Breast epithelium (tissue), 4 donors: ENCODE data around the gene ZNF669. TPM values are rescaled to one million over a fixed set of nuclear protein-coding genes. Genes with fewer than 3 reads are reported as not detected.

Experiments used
- DNase-seq, 2 donors: peaks; one replicate each; pipeline ENCODE4 v3.0.0-alpha.2; 2019; ENCODE audit warnings: low spot score in 2 of 2
- H3K27ac ChIP-seq, 2 donors: fragments of 200-600 bp; sonication (generic) in 1 of 2; one replicate each; pipeline ENCODE4 v1.5.1; 2016 to 2019; ENCODE audit warnings: mild to moderate bottlenecking in 1 of 2
- H3K27me3 ChIP-seq, 2 donors: fragments of 200-600 bp; sonication (generic) in 1 of 2; one replicate each; pipeline versions ENCODE4 v1.5.1 to v1.6.0; 2017 to 2019; ENCODE audit warnings: control low read depth in 1 of 2, mild to moderate bottlenecking in 1 of 2
- H3K36me3 ChIP-seq: fragments of 200-600 bp; one replicate; pipeline ENCODE4 v1.5.1; 2019
- H3K4me1 ChIP-seq, 2 donors: fragments of 200-600 bp; sonication (generic); one replicate each; pipeline ENCODE4 v1.5.1; 2016 to 2019; ENCODE audit warnings: control low read depth in 1 of 2
- H3K4me3 ChIP-seq, 3 donors: fragments of 200-600 bp; sonication (generic); 1 replicate in 2 of 3; 2 replicates in 1 of 3; pipeline ENCODE4 v1.5.1; 2016 to 2019; ENCODE audit warnings: mild to moderate bottlenecking in 3 of 3, moderate library complexity in 2 of 3
- H3K9me3 ChIP-seq, 2 donors: fragments of 200-600 bp; sonication (generic) in 1 of 2; one replicate each; pipeline ENCODE4 v1.5.1; 2016 to 2019; ENCODE audit warnings: control low read depth in 1 of 2
- CTCF ChIP-seq, 3 donors: fragments of 450-650 bp; IDR thresholded peaks; one replicate each; pipeline ENCODE4 v1.5.1; 2016 to 2017; ENCODE audit warnings: antibody characterized with exemption in 3 of 3, mild to moderate bottlenecking in 3 of 3, moderate library complexity in 3 of 3
- POLR2A ChIP-seq: fragments of 450-650 bp; IDR thresholded peaks from one replicate; pipeline ENCODE4 v1.6.1; 2016; ENCODE audit warnings: antibody characterized with exemption, mild to moderate bottlenecking, moderate library complexity
- POLR2AphosphoS5 ChIP-seq, 3 donors: sonication (generic); formaldehyde crosslinking; IDR thresholded peaks; one replicate each; pipeline ENCODE4 v1.6.1; 2017; ENCODE audit warnings: antibody characterized with exemption in 3 of 3
- intact Hi-C: fragments of 100-400 bp; cut with DNase I; formaldehyde crosslinking; loops from one replicate; pipeline ENCODE4 v1.15.1; 2023; ENCODE audit warnings: low total_unique reads
- total RNA-seq, 3 donors: library from RNA; depleted of rRNA; stranded (reverse); fragments of >200 nt; gene quantifications; one replicate each; pipeline ENCODE4 v1.1.0, GENCODE V29; 2016

ZNF669 gene
- total RNA-seq, 3 donors from 2014 or later = 5.9 to 11.7 (median 11.5) TPM

GRCh38 chr1:247060771-247061170 lies 43.4 kb downstream of the ZNF669 start:
- no peak for DNase-seq
- no peaks in the 10 kb centered on the region for H3K4me1 ChIP-seq
- no peaks in the 10 kb centered on the region for H3K27me3 ChIP-seq
- peaks cover 0 to 28% of the 10 kb centered on the region in 2 donors for H3K9me3 ChIP-seq
- intact Hi-C loops = no loop called here
- no peak overlapping the region for H3K4me3 ChIP-seq
- no peak for TF ChIP-seq POLR2A
- no peak for TF ChIP-seq POLR2AphosphoS5 (IDR thresholded peaks at IDR 0.05)
- TF ChIP-seq CTCF (IDR thresholded peaks at IDR 0.05) = no peak
- no peaks in the 10 kb centered on the region for H3K36me3 ChIP-seq
- H3K27ac ChIP-seq = no peak overlapping the region

- Histone ChIP-seq H3K27ac (no peak overlapping the region), H3K36me3 (no peaks in the 10 kb centered on the region), H3K4me3 (no peak overlapping the region), H3K27me3 (no peaks in the 10 kb centered on the region), H3K4me1 (no peaks in the 10 kb centered on the region), H3K9me3 (peaks cover 25 to 57% of the 10 kb centered on the region in 2 donors)
- intact Hi-C loops = no loop called here
- no peak for TF ChIP-seq POLR2A
- TF ChIP-seq POLR2AphosphoS5 (IDR thresholded peaks at IDR 0.05) = no peak
- TF ChIP-seq CTCF (IDR thresholded peaks at IDR 0.05) = no peak
- DNase-seq = no peak
Observed at GRCh38 chr1:247056071-247056470, 48.1 kb downstream of the ZNF669 start.

GRCh38 chr1:247054992-247055415 lies 49.2 kb downstream of the ZNF669 start:
- Histone ChIP-seq H3K27me3 (no peaks in the 10 kb centered on the region), H3K4me3 (no peak overlapping the region), H3K36me3 (no peaks in the 10 kb centered on the region), H3K27ac (no peak overlapping the region), H3K9me3 (peaks cover 33 to 64% of the 10 kb centered on the region in 2 donors), H3K4me1 (no peaks in the 10 kb centered on the region)
- TF ChIP-seq CTCF (IDR thresholded peaks at IDR 0.05) (no peak), POLR2A (no peak), POLR2AphosphoS5 (IDR thresholded peaks at IDR 0.05) (no peak)
- intact Hi-C loops = no loop called here
- DNase-seq = no peak

Other genes with a start within 250 kb of the ZNF669 start
- gene AHCTF1, start 172.4 kb downstream of the ZNF669 start, total RNA-seq = 10 to 100 TPM; 44.9 to 82.2 (median 55.9) TPM
- 1 to 10 TPM in 2 of 3 donors, not detected in 1; 1.0 to 1.1 TPM for gene ZNF695, start 96.3 kb downstream of the ZNF669 start, total RNA-seq
- 1 to 10 TPM; 2.1 to 8.0 (median 4.9) TPM for gene ZNF670, start 25.5 kb downstream of the ZNF669 start, total RNA-seq
- 10 to 100 TPM; 16.8 to 54.2 (median 46.5) TPM for gene ZNF124, start 67.7 kb upstream of the ZNF669 start, total RNA-seq
- gene VN1R5, start 151.7 kb upstream of the ZNF669 start, total RNA-seq = not detected
- 10 to 100 TPM; 29.4 to 39.4 (median 31.1) TPM for gene ZNF496, start 227.5 kb upstream of the ZNF669 start, total RNA-seq